Measurements from ENCODE around the gene FLNC.

Gene FLNC

GRCh38 chr7:128841921-128842673, 11.9 kb downstream of the FLNC start:
- peaks cover 8% of the 10 kb centered on the region for H3K4me1 Mint-ChIP-seq
- peak; percentile 36 for ATAC-seq (ENCODE audit: low read depth)
- H3K27ac Mint-ChIP-seq, result no peak overlapping the region
- no peak overlapping the region for H3K4me3 Mint-ChIP-seq
- peak; percentile 47 to 56 for DNase-seq (ENCODE audit: low spot score in 2 of 2)
- H3K9me3 Mint-ChIP-seq, result no peaks in the 10 kb centered on the region
- H3K36me3 Mint-ChIP-seq, result no peaks in the 10 kb centered on the region
- peaks cover 4% of the 10 kb centered on the region for H3K27me3 Mint-ChIP-seq

- Mint-ChIP-seq H3K27ac (no peak overlapping the region), H3K36me3 (no peaks in the 10 kb centered on the region)
Observed at GRCh38 chr7:128842674-128843641, 12.8 kb downstream of the FLNC start.

GRCh38 chr7:128843938-128844621, 13.9 kb downstream of the FLNC start:
- DNase-seq (ENCODE audit: low spot score in 2 of 2) (no peak), ATAC-seq (ENCODE audit: low read depth) (no peak)
- Mint-ChIP-seq H3K27me3 (peaks cover 4% of the 10 kb centered on the region), H3K36me3 (no peaks in the 10 kb centered on the region), H3K4me3 (no peak overlapping the region), H3K4me1 (peaks cover 8% of the 10 kb centered on the region), H3K9me3 (no peaks in the 10 kb centered on the region), H3K27ac (no peak overlapping the region)

More at GRCh38 chr7:128842674-128843641, 12.8 kb downstream of the FLNC start:
- Mint-ChIP-seq H3K9me3 (no peaks in the 10 kb centered on the region), H3K27me3 (peaks cover 4% of the 10 kb centered on the region), H3K4me1 (peaks cover 8% of the 10 kb centered on the region), H3K4me3 (no peak overlapping the region)
- ATAC-seq (ENCODE audit: low read depth) (no peak), DNase-seq (ENCODE audit: low spot score in 2 of 2) (no peak)

- Mint-ChIP-seq H3K27ac (no peak overlapping the region), H3K9me3 (no peaks in the 10 kb centered on the region), H3K4me1 (peaks cover 8% of the 10 kb centered on the region), H3K36me3 (no peaks in the 10 kb centered on the region), H3K27me3 (peaks cover 6% of the 10 kb centered on the region), H3K4me3 (no peak overlapping the region)
- ATAC-seq (ENCODE audit: low read depth) (no peak), DNase-seq (ENCODE audit: low spot score in 2 of 2) (no peak)
Observed at GRCh38 chr7:128844777-128845311, 14.6 kb downstream of the FLNC start.

- no peak for DNase-seq (ENCODE audit: low spot score in 2 of 2)
Observed at GRCh38 chr7:128845475-128845874, 15.3 kb downstream of the FLNC start.

GRCh38 chr7:128845987-128846386, 15.8 kb downstream of the FLNC start:
- Mint-ChIP-seq H3K27me3 (peaks cover 9% of the 10 kb centered on the region), H3K4me1 (peaks cover 5% of the 10 kb centered on the region), H3K4me3 (no peak overlapping the region), H3K9me3 (no peaks in the 10 kb centered on the region), H3K36me3 (no peaks in the 10 kb centered on the region), H3K27ac (no peak overlapping the region)
- no peak for DNase-seq (ENCODE audit: low spot score in 2 of 2)
- ATAC-seq (ENCODE audit: low read depth), result no peak

More at GRCh38 chr7:128845475-128845874, 15.3 kb downstream of the FLNC start:
- Mint-ChIP-seq H3K27ac (no peak overlapping the region), H3K36me3 (no peaks in the 10 kb centered on the region), H3K27me3 (peaks cover 9% of the 10 kb centered on the region), H3K9me3 (no peaks in the 10 kb centered on the region), H3K4me1 (peaks cover 8% of the 10 kb centered on the region), H3K4me3 (no peak overlapping the region)
- ATAC-seq (ENCODE audit: low read depth), result no peak

GRCh38 chr7:128846781-128847444, 16.7 kb downstream of the FLNC start:
- Mint-ChIP-seq H3K27ac (no peak overlapping the region), H3K36me3 (no peaks in the 10 kb centered on the region), H3K4me3 (no peak overlapping the region), H3K27me3 (peaks cover 9% of the 10 kb centered on the region), H3K4me1 (peaks cover 4% of the 10 kb centered on the region), H3K9me3 (no peaks in the 10 kb centered on the region)
- DNase-seq (ENCODE audit: low spot score in 2 of 2), result no peak
- no peak for ATAC-seq (ENCODE audit: low read depth)

GRCh38 chr7:128847721-128848211, 17.6 kb downstream of the FLNC start:
- ATAC-seq (ENCODE audit: low read depth) (no peak), DNase-seq (ENCODE audit: low spot score in 2 of 2) (no peak)
- no peaks in the 10 kb centered on the region for H3K9me3 Mint-ChIP-seq
- no peak overlapping the region for H3K4me3 Mint-ChIP-seq
- H3K36me3 Mint-ChIP-seq, result no peaks in the 10 kb centered on the region
- H3K4me1 Mint-ChIP-seq, result no peaks in the 10 kb centered on the region
- H3K27ac Mint-ChIP-seq, result no peak overlapping the region
- H3K27me3 Mint-ChIP-seq, result peaks cover 9% of the 10 kb centered on the region

- Mint-ChIP-seq H3K9me3 (no peaks in the 10 kb centered on the region), H3K4me3 (no peak overlapping the region), H3K4me1 (no peaks in the 10 kb centered on the region), H3K36me3 (no peaks in the 10 kb centered on the region), H3K27me3 (peaks cover 10% of the 10 kb centered on the region), H3K27ac (no peak overlapping the region)
- ATAC-seq (ENCODE audit: low read depth), result no peak
- DNase-seq (ENCODE audit: low spot score in 2 of 2), result no peak
Observed at GRCh38 chr7:128848289-128849155, 18.3 kb downstream of the FLNC start.

GRCh38 chr7:128849156-128849515, 18.9 kb downstream of the FLNC start:
- H3K4me1 Mint-ChIP-seq, result peaks cover 2% of the 10 kb centered on the region
- H3K27ac Mint-ChIP-seq, result no peak overlapping the region
- H3K36me3 Mint-ChIP-seq, result peaks cover 1% of the 10 kb centered on the region
- ATAC-seq (ENCODE audit: low read depth) (no peak), DNase-seq (ENCODE audit: low spot score in 2 of 2) (no peak)
- H3K27me3 Mint-ChIP-seq, result peaks cover 12% of the 10 kb centered on the region
- H3K4me3 Mint-ChIP-seq, result no peak overlapping the region
- H3K9me3 Mint-ChIP-seq, result no peaks in the 10 kb centered on the region

GRCh38 chr7:128849804-128850490, 19.7 kb downstream of the FLNC start:
- Mint-ChIP-seq H3K36me3 (peaks cover 1% of the 10 kb centered on the region), H3K4me3 (no peak overlapping the region), H3K4me1 (peaks cover 2% of the 10 kb centered on the region), H3K9me3 (no peaks in the 10 kb centered on the region), H3K27me3 (peaks cover 12% of the 10 kb centered on the region), H3K27ac (no peak overlapping the region)
- DNase-seq (ENCODE audit: low spot score in 2 of 2) (no peak), ATAC-seq (ENCODE audit: low read depth) (no peak)

- H3K4me1 Mint-ChIP-seq, result peaks cover 2% of the 10 kb centered on the region
- ATAC-seq (ENCODE audit: low read depth) (no peak), DNase-seq (ENCODE audit: low spot score in 2 of 2) (no peak)
- H3K9me3 Mint-ChIP-seq, result no peaks in the 10 kb centered on the region
- H3K27me3 Mint-ChIP-seq, result peaks cover 8% of the 10 kb centered on the region
- peaks cover 1% of the 10 kb centered on the region for H3K36me3 Mint-ChIP-seq
- no peak overlapping the region for H3K4me3 Mint-ChIP-seq
- H3K27ac Mint-ChIP-seq, result no peak overlapping the region
Observed at GRCh38 chr7:128852537-128853254, 22.5 kb downstream of the FLNC start.

All from memory B cell (primary cell).